ENCODE results near the gene ARR3. TPM values are rescaled to one million over a fixed set of nuclear protein-coding genes. Genes with fewer than 3 reads are reported as not detected.
"Not testable (repeated sequence)": the region's sequence is repeated elsewhere in the genome, so short reads cannot be mapped to it uniquely, and the experiment has no call there.

The ARR3 gene
- total and polyA plus RNA-seq, 11 donors = not detected

DNA sequence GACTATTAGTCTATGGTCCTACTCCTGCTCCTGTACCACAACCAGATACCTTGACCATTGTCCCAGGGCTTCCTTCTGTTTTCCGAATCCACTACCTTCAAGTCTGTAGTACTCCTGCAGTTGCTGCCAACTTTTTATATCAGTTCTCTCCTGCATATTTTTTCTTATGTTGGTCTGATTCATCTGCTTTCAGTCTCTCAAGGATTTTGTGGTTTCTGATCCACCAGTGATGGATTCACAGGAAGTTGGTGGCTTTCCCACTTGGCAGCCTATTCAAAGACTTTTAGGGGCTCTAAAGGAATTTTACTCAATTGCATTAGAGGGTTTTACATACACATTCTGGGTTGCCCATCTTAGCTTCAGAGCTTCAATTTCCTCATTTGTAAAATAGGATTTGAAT is 45.4 kb downstream of the ARR3 start:
- no peak for ATAC-seq
- intact Hi-C loops (cut with DNase I) = no loop called here
- Histone ChIP-seq H3K4me3 (no peak overlapping the region), H3K4me1 (no peaks in the 10 kb centered on the region), H3K9me3 (no peaks in the 10 kb centered on the region), H3K36me3 (no peaks in the 10 kb centered on the region), H3K27me3 (peaks cover 0 to 5% (median 0%) of the 10 kb centered on the region in 9 donors), H3K27ac (no peak overlapping the region)
- DNase-seq = no peak
- 88 to 96% (median 94%) methylated on average over 1 of the region's 1 CpG for WGBS, 4 donors
- TF ChIP-seq, protein P1, sequence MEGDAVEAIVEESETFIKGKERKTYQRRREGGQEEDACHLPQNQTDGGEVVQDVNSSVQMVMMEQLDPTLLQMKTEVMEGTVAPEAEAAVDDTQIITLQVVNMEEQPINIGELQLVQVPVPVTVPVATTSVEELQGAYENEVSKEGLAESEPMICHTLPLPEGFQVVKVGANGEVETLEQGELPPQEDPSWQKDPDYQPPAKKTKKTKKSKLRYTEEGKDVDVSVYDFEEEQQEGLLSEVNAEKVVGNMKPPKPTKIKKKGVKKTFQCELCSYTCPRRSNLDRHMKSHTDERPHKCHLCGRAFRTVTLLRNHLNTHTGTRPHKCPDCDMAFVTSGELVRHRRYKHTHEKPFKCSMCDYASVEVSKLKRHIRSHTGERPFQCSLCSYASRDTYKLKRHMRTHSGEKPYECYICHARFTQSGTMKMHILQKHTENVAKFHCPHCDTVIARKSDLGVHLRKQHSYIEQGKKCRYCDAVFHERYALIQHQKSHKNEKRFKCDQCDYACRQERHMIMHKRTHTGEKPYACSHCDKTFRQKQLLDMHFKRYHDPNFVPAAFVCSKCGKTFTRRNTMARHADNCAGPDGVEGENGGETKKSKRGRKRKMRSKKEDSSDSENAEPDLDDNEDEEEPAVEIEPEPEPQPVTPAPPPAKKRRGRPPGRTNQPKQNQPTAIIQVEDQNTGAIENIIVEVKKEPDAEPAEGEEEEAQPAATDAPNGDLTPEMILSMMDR (IDR thresholded peaks at IDR 0.05) = no peak
- no peak for TF ChIP-seq POLR2A (IDR thresholded peaks at IDR 0.05)

DNA sequence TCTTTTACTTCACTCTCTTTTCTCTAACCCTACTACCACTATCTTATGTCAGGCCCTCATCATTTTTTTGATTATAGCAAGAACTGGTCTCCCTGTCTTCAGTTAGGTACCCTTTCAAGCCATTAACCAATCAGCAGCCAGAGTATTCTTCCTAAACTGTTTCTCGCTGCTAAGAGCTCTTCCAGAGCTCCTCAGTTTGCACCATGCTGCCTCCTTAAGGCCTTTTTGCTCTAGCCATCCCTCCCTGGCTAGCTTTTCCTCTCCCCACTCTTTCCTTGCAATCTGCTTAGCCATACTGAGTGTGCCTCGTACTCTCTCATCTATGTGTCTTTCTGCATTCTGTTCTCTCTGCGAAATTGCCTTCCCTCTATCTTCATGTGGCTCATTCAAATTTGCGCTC is 54.6 kb downstream of the ARR3 start:
- intact Hi-C loops (cut with DNase I) = no loop called here
- Histone ChIP-seq H3K36me3 (no peaks in the 10 kb centered on the region), H3K4me3 (no peak overlapping the region), H3K9me3 (no peaks in the 10 kb centered on the region), H3K27me3 (peaks cover 0 to 4% (median 0%) of the 10 kb centered on the region in 9 donors), H3K4me1 (no peaks in the 10 kb centered on the region), H3K27ac (no peak overlapping the region)
- no peak for DNase-seq
- 87 to 98% (median 92%) methylated on average over 4 of the region's 4 CpGs for WGBS, 4 donors
- no peak for ATAC-seq
- no peak for TF ChIP-seq POLR2A (IDR thresholded peaks at IDR 0.05)
- TF ChIP-seq, protein P1 (IDR thresholded peaks at IDR 0.05) = no peak

DNA sequence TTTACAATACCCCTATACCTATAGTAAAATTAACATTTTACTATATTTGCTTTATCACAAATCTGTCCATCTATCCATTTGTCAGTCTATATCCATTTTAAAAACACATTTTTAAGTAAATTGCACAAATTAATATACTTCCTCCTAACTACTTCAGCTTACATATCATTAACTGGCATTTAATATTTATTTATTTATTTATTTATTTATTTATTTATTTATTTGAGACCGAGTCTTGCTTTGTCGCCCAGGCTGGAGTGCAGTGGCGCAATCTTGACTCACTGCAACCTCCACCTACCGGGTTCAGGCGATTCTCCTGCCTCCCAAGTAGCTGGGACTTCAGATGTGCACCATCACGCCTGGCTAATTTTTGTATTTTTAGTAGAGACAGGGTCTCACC is 55.5 kb downstream of the ARR3 start:
- H3K36me3 ChIP-seq; H3K9me3 ChIP-seq; H3K27me3 ChIP-seq; H3K4me1 ChIP-seq; H3K27ac ChIP-seq; H3K4me3 ChIP-seq; intact Hi-C loops (cut with DNase I); ATAC-seq; DNase-seq: not testable (repeated sequence)
- 84 to 99% (median 94%) methylated on average over 6 of the region's 6 CpGs for WGBS, 4 donors

DNA sequence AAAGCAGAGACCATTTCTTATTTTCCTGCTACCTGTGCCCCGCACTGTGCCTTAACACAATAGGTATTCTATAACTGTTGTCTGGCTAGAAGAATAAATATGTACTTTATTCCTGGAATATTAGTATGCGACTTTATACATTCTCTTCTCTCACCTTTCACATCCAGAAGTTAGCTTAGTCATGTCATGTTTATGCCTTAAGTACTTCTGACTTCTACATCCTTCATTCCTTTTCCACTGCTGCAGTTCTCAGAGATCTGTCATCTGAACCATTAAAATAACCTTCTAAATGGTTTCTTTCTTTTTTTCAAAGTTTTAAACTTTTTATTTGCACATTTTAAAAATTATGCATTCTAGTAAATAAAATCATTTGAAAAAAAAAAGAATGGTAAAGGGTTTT is 56.2 kb downstream of the ARR3 start:
- Histone ChIP-seq H3K27me3 (peaks cover 0 to 4% (median 0%) of the 10 kb centered on the region in 9 donors), H3K36me3 (no peaks in the 10 kb centered on the region), H3K4me3 (no peak overlapping the region), H3K4me1 (no peaks in the 10 kb centered on the region), H3K27ac (no peak overlapping the region), H3K9me3 (no peaks in the 10 kb centered on the region)
- DNase-seq (no peak), ATAC-seq (no peak)
- 88 to 95% (median 91%) methylated on average over 2 of the region's 2 CpGs for WGBS, 4 donors
- intact Hi-C loops (cut with DNase I) = no loop called here
- TF ChIP-seq, protein P1 (IDR thresholded peaks at IDR 0.05) = no peak
- TF ChIP-seq POLR2A (IDR thresholded peaks at IDR 0.05) = no peak

DNA sequence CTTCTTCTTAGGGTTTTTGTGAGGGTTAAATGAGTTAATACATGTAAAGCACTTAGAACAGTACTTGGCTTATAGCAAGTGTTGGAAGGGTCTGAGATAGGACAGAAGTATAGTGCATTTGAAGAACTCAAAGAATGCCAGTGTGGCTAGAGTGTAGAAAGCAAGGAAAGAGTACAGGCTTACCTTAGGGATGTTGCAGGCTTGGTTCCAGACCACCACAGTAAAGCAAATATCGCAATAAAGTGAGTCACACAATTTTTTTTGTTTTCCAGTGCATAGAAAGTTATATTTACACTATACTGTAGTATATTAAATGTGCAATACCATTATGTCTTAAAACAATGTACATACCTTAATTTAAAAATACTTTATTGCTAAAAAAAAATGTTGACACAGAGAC is 63.0 kb downstream of the ARR3 start:
- Histone ChIP-seq H3K27ac (no peak overlapping the region), H3K9me3 (no peaks in the 10 kb centered on the region), H3K4me3 (no peak overlapping the region), H3K4me1 (no peaks in the 10 kb centered on the region), H3K27me3 (peaks cover 0 to 12% (median 0%) of the 10 kb centered on the region in 9 donors), H3K36me3 (no peaks in the 10 kb centered on the region)
- intact Hi-C loops (cut with DNase I) = no loop called here
- WGBS, 4 donors = 55 to 88% (median 70%) methylated on average over 1 of the region's 1 CpG
- DNase-seq = no peak
- TF ChIP-seq POLR2A (IDR thresholded peaks at IDR 0.05) = no peak
- TF ChIP-seq, protein P1 (IDR thresholded peaks at IDR 0.05) = no peak
- no peak for ATAC-seq
